Cardiac fibroblast (primary cell): Measurements from ENCODE around the gene APOE.
A peak's percentile ranks its signal among the peaks of the same experiment; 100 is the strongest.
"Not testable (repeated sequence)": the region's sequence is repeated elsewhere in the genome, so short reads cannot be mapped to it uniquely, and the experiment has no call there.

ENCODE experiments used
- DNase-seq, 2 donors: peaks; one replicate each; pipeline versions ENCODE4 v3.0.0 to v3.0.0-alpha.2; 2010; ENCODE audit warnings: low read depth in 2 of 2
- H3K4me3 ChIP-seq, 2 donors: replicated peaks in 1 of 2; 1 replicate in 1 of 2; 2 replicates in 1 of 2; pipeline ENCODE4 v1.5.1; 2011; ENCODE audit warnings: low read depth in 2 of 2, low read length in 2 of 2, mild to moderate bottlenecking in 2 of 2, moderate library complexity in 1 of 2
- TF ChIP-seq, protein P1 (sequence below): IDR thresholded peaks from one replicate; pipeline ENCODE4 v1.5.1; 2011; ENCODE audit warnings: low read depth, mild to moderate bottlenecking, low read length, inconsistent platforms

Gene APOE

GRCh38 chr19:44884566-44884965, 21.0 kb upstream of the APOE start:
- TF ChIP-seq, protein P1, sequence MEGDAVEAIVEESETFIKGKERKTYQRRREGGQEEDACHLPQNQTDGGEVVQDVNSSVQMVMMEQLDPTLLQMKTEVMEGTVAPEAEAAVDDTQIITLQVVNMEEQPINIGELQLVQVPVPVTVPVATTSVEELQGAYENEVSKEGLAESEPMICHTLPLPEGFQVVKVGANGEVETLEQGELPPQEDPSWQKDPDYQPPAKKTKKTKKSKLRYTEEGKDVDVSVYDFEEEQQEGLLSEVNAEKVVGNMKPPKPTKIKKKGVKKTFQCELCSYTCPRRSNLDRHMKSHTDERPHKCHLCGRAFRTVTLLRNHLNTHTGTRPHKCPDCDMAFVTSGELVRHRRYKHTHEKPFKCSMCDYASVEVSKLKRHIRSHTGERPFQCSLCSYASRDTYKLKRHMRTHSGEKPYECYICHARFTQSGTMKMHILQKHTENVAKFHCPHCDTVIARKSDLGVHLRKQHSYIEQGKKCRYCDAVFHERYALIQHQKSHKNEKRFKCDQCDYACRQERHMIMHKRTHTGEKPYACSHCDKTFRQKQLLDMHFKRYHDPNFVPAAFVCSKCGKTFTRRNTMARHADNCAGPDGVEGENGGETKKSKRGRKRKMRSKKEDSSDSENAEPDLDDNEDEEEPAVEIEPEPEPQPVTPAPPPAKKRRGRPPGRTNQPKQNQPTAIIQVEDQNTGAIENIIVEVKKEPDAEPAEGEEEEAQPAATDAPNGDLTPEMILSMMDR = no peak
- H3K4me3 ChIP-seq = no peak overlapping the region
- no peak for DNase-seq

DNA sequence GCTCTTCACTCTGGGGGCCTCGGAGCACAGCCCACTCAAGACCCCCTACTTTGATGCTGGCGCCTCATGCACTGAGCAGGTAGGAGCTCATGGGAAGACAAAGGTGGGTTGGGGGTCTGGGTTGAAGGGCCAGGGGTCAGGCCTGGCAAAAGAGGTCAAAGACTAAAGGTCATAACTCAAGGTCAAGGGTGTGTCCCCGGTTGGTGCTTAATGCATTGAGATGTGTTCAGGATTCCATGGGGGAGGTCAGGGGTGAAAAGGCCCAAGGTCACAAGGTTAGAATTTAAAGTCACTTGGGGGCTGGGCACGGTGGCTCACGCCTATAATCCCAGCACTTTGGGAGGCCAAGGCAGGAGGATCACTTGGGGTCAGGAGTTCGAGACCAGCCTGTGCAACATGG, 19.5 kb upstream of the APOE start:
- DNase-seq = no peak
- TF ChIP-seq, protein P1 = no peak
- no peak overlapping the region for H3K4me3 ChIP-seq

GRCh38 chr19:44887648-44888047, 17.9 kb upstream of the APOE start:
- TF ChIP-seq, protein P1 = no peak
- H3K4me3 ChIP-seq = no peak overlapping the region
- DNase-seq = no peak

GRCh38 chr19:44888335-44888734, 17.3 kb upstream of the APOE start:
- not testable (repeated sequence) for H3K4me3 ChIP-seq, DNase-seq

- H3K4me3 ChIP-seq = peak overlapping the region; percentile 45 to 58
- no peak for DNase-seq
- TF ChIP-seq, protein P1 = no peak
These were observed 15.7 kb upstream of the APOE start for GRCh38 chr19:44889830-44890365.

GRCh38 chr19:44890366-44891015, 15.1 kb upstream of the APOE start:
- peak overlapping the region; percentile 58 to 66 for H3K4me3 ChIP-seq
- TF ChIP-seq, protein P1 = no peak
- peak; percentile 100 for DNase-seq

- TF ChIP-seq, protein P1 = no peak
These were observed 14.3 kb upstream of the APOE start, which contains the start of gene TOMM40 for GRCh38 chr19:44891016-44891882. TSS of gene TOMM40 (plus strand) at chr19:44891254. CDS start at chr19:44891416, 162 bp downstream.

More at GRCh38 chr19:44891016-44891882, 14.3 kb upstream of the APOE start, which contains the start of gene TOMM40:
- peak within 1 kb of the TSS; percentile 81 to 83 for H3K4me3 ChIP-seq
- peak in 1 of 2 donors; percentile 100 for DNase-seq
